Body of pancreas (tissue), 4 donors: ENCODE measurements around the gene CDH20.

Source experiments
- CTCF ChIP-seq, 7 experiments: fragments of 450-650 bp in 4 of 7; fragments of 200-600 bp in 3 of 7; sonication (generic) in 3 of 7; IDR thresholded peaks; one replicate each; pipeline ENCODE4 v1.5.1; 2016 to 2019; ENCODE audit warnings: antibody characterized with exemption in 7 of 7
- POLR2A ChIP-seq, 3 donors: fragments of 450-650 bp; IDR thresholded peaks; one replicate each; pipeline ENCODE4 v1.6.1; 2016; ENCODE audit warnings: antibody characterized with exemption in 3 of 3, mild to moderate bottlenecking in 2 of 3

- TF ChIP-seq CTCF (IDR thresholded peaks at IDR 0.05): no peak
- TF ChIP-seq POLR2A (IDR thresholded peaks at IDR 0.05): no peak
Observed at GRCh38 chr18:61333746-61334490, 688 bp downstream of the CDH20 start.
